Measurements from ENCODE around the gene CCL17.

GRCh38 chr16:57361404-57361803 is 43.2 kb upstream of the CCL17 start:
- TF ChIP-seq CTCF (IDR thresholded peaks at IDR 0.05; ENCODE audit: low read depth, low read length) (no peak), EZH2phosphoT487 (IDR thresholded peaks at IDR 0.05; ENCODE audit: low read depth) (no peak)
